K562 treated with DMSO at 1 percent for 48 hours (cell line): ENCODE results near the gene PTGES2. TPM values are rescaled to one million over a fixed set of nuclear protein-coding genes. Genes with fewer than 3 reads are reported as not detected.

Experiments used
- total RNA-seq: library from RNA; unstranded; fragments of 300-600 nt; gene quantifications from 2 replicates; pipeline ENCODE4 v1.2.3, GENCODE V29; 2022; ENCODE audit warnings: low replicate concordance; ENCODE audit errors: extremely low read depth

The PTGES2 gene
- total RNA-seq = not detected in 2 replicates

GRCh38 chr9:128127568-128127989 lies at the start of gene PTGES2:
Gene PTGES2 (minus strand): TSS chr9:128127729. CDS start chr9:128127717, 12 bp downstream.

GRCh38 chr9:128159784-128160602 lies 32.5 kb upstream of the PTGES2 start, which contains the start of gene BBLN:
Gene BBLN (plus strand): TSS chr9:128160265. CDS start chr9:128160408, 143 bp downstream.

GRCh38 chr9:128149001-128149701 lies 21.6 kb upstream of the PTGES2 start, which contains the start of gene LCN2:
Gene LCN2 (plus strand): TSS chr9:128149453. CDS start chr9:128149526, 73 bp downstream.

Other genes starting within 250 kb of the PTGES2 start
- not detected in 2 replicates for gene ST6GALNAC6, start 228.1 kb downstream of the PTGES2 start, total RNA-seq
- not detected in 2 replicates for gene ST6GALNAC4, start 210.7 kb downstream of the PTGES2 start, total RNA-seq
- not detected in 2 replicates for gene PIP5KL1, start 197.0 kb downstream of the PTGES2 start, total RNA-seq
- gene DPM2, start 189.9 kb downstream of the PTGES2 start, total RNA-seq = not detected in 2 replicates
- gene EEIG1, start 146.7 kb downstream of the PTGES2 start, total RNA-seq = not detected in 2 replicates
- gene NAIF1, start 60.4 kb downstream of the PTGES2 start, total RNA-seq = not detected in 2 replicates
- gene SLC25A25, start 59.5 kb downstream of the PTGES2 start, total RNA-seq = not detected in 2 replicates
- gene LCN2, start 21.7 kb upstream of the PTGES2 start, total RNA-seq = not detected in 2 replicates
- not detected in 2 replicates for gene BBLN, start 32.5 kb upstream of the PTGES2 start, total RNA-seq
- 684 TPM in 1 of 2 replicates, not detected in the other for gene CIZ1, start 63.8 kb upstream of the PTGES2 start, total RNA-seq
- gene DNM1, start 75.7 kb upstream of the PTGES2 start, total RNA-seq = not detected in 2 replicates
- not detected in 2 replicates for gene GOLGA2, start 148.3 kb upstream of the PTGES2 start, total RNA-seq
- gene SWI5, start 148.5 kb upstream of the PTGES2 start, total RNA-seq = not detected in 2 replicates
- not detected in 2 replicates for gene TRUB2, start 194.7 kb upstream of the PTGES2 start, total RNA-seq
- not detected in 2 replicates for gene COQ4, start 195.1 kb upstream of the PTGES2 start, total RNA-seq
- gene SLC27A4, start 212.8 kb upstream of the PTGES2 start, total RNA-seq = not detected in 2 replicates
- not detected in 2 replicates for gene URM1, start 243.6 kb upstream of the PTGES2 start, total RNA-seq